Erythroblast (primary cell): Measurements from ENCODE around the gene CUBN.
"Not testable (repeated sequence)": the region's sequence is repeated elsewhere in the genome, so short reads cannot be mapped to it uniquely, and the experiment has no call there.

ENCODE experiments used
- DNase-seq, 2 experiments: peaks; one replicate each; lab custom pipeline; 2025; lab: John Stamatoyannopoulos, UW
- GATA1 ChIP-seq: IDR thresholded peaks from 2 replicates; pipeline ENCODE4 v1.6.1; 2011; ENCODE audit warnings: low read depth, mild to moderate bottlenecking, control low read depth, low read length, moderate library complexity
- POLR2A ChIP-seq: IDR thresholded peaks from 2 replicates; pipeline ENCODE4 v1.6.1; 2011; ENCODE audit warnings: mild to moderate bottlenecking, low read length

The CUBN gene

GRCh38 chr10:17125206-17125893, 4.3 kb downstream of the CUBN start:
- DNase-seq, result no peak
- TF ChIP-seq POLR2A (no peak), GATA1 (no peak)

- DNase-seq, result no peak
- no peak for TF ChIP-seq GATA1
- TF ChIP-seq POLR2A, result no peak
These were observed 5.7 kb downstream of the CUBN start for GRCh38 chr10:17123961-17124360.

GRCh38 chr10:17122726-17123661, 6.6 kb downstream of the CUBN start:
- DNase-seq, result no peak
- no peak for TF ChIP-seq GATA1
- no peak for TF ChIP-seq POLR2A

GRCh38 chr10:17122052-17122451, 7.6 kb downstream of the CUBN start:
- TF ChIP-seq GATA1, result no peak
- TF ChIP-seq POLR2A, result no peak
- no peak for DNase-seq

GRCh38 chr10:17120694-17121093, 8.9 kb downstream of the CUBN start:
- no peak for DNase-seq
- TF ChIP-seq GATA1, result no peak
- TF ChIP-seq POLR2A, result no peak

- TF ChIP-seq POLR2A (no peak), GATA1 (no peak)
- no peak for DNase-seq
These were observed 9.8 kb downstream of the CUBN start for GRCh38 chr10:17119845-17120244.

GRCh38 chr10:17116193-17116592, 13.4 kb downstream of the CUBN start:
- no peak for DNase-seq
- no peak for TF ChIP-seq GATA1
- TF ChIP-seq POLR2A, result no peak

GRCh38 chr10:17115683-17116082, 13.9 kb downstream of the CUBN start:
- DNase-seq, result no peak
- no peak for TF ChIP-seq GATA1
- no peak for TF ChIP-seq POLR2A

GRCh38 chr10:17114878-17115444, 14.7 kb downstream of the CUBN start:
- not testable (repeated sequence) for DNase-seq

GRCh38 chr10:17113889-17114540, 15.6 kb downstream of the CUBN start:
- TF ChIP-seq GATA1 (no peak), POLR2A (no peak)
- DNase-seq, result no peak

- no peak for TF ChIP-seq GATA1
- no peak for TF ChIP-seq POLR2A
- no peak for DNase-seq
These were observed 16.3 kb downstream of the CUBN start for GRCh38 chr10:17113346-17113745.

GRCh38 chr10:17112566-17112965, 17.0 kb downstream of the CUBN start:
- DNase-seq, result no peak
- no peak for TF ChIP-seq POLR2A
- TF ChIP-seq GATA1, result no peak

- no peak for TF ChIP-seq POLR2A
- TF ChIP-seq GATA1, result no peak
- DNase-seq, result no peak
These were observed 20.0 kb downstream of the CUBN start for GRCh38 chr10:17109475-17110207.

- no peak for DNase-seq
- TF ChIP-seq GATA1, result no peak
These were observed 20.6 kb downstream of the CUBN start for GRCh38 chr10:17109046-17109445.
